HL-60 (cell line): Measurements from ENCODE around the gene EXOC6B.

Experiments
- DNase-seq, 2 experiments: peaks; one replicate each; pipeline ENCODE4 v3.0.0-alpha.2; 2010 to 2020; ENCODE audit warnings: low read depth in 1 of 2, low spot score in 1 of 2
- H3K27ac ChIP-seq: fragments of 250-450 bp; sonication (Bioruptor Pico); replicated peaks from 2 replicates; pipeline ENCODE4 v1.5.1; 2020; ENCODE audit warnings: mild to moderate bottlenecking, moderate library complexity
- H3K27me3 ChIP-seq: fragments of 250-450 bp; sonication (Bioruptor Pico); 2 replicates; pipeline ENCODE4 v1.5.1; 2021; ENCODE audit warnings: mild to moderate bottlenecking, moderate library complexity; ENCODE audit not compliant: insufficient read depth, poor library complexity, severe bottlenecking
- H3K4me3 ChIP-seq: replicated peaks from 2 replicates; pipeline ENCODE4 v1.5.1; 2011; ENCODE audit warnings: mild to moderate bottlenecking, control low read depth, low read length; ENCODE audit not compliant: insufficient read depth
- CTCF ChIP-seq: IDR thresholded peaks from one replicate; pipeline ENCODE4 v1.5.1; 2011; ENCODE audit warnings: low read length, control low read depth, inconsistent platforms; ENCODE audit not compliant: insufficient read depth
- GABPA ChIP-seq: IDR thresholded peaks from 2 replicates; pipeline ENCODE4 v1.6.1; 2012; ENCODE audit warnings: low read depth
- POLR2AphosphoS5 ChIP-seq: IDR thresholded peaks from 2 replicates; pipeline ENCODE4 v1.6.1; 2012; ENCODE audit warnings: low read depth
- REST ChIP-seq: IDR thresholded peaks from 2 replicates; pipeline ENCODE4 v1.6.1; 2012; ENCODE audit warnings: low read depth; ENCODE audit not compliant: insufficient replicate concordance
- SPI1 ChIP-seq: IDR thresholded peaks from 2 replicates; pipeline ENCODE4 v1.6.1; 2012; ENCODE audit warnings: low read depth, mild to moderate bottlenecking, borderline replicate concordance

The EXOC6B gene

GRCh38 chr2:72293620-72294019 is 532.2 kb downstream of the EXOC6B start:
- DNase-seq: no peak
- Histone ChIP-seq H3K27ac (no peak overlapping the region), H3K4me3 (no peak overlapping the region), H3K27me3 (no peaks in the 10 kb centered on the region)
- TF ChIP-seq REST: no peak
- no peak for TF ChIP-seq SPI1
- no peak for TF ChIP-seq CTCF
- no peak for TF ChIP-seq GABPA
- no peak for TF ChIP-seq POLR2AphosphoS5

GRCh38 chr2:72292433-72292832 is 533.4 kb downstream of the EXOC6B start:
- no peak for DNase-seq
- Histone ChIP-seq H3K27ac (no peak overlapping the region), H3K27me3 (no peaks in the 10 kb centered on the region), H3K4me3 (no peak overlapping the region)
- TF ChIP-seq SPI1 (no peak), REST (no peak), POLR2AphosphoS5 (no peak), CTCF (no peak), GABPA (no peak)

- no peak overlapping the region for H3K27ac ChIP-seq
- H3K27me3 ChIP-seq: no peaks in the 10 kb centered on the region
- DNase-seq: no peak
- no peak for TF ChIP-seq REST
- no peak overlapping the region for H3K4me3 ChIP-seq
Measured at GRCh38 chr2:72291059-72291458, 534.8 kb downstream of the EXOC6B start.

- TF ChIP-seq SPI1: no peak
- no peak for TF ChIP-seq REST
- no peak for TF ChIP-seq CTCF
- TF ChIP-seq POLR2AphosphoS5: no peak
- TF ChIP-seq GABPA: no peak
- no peaks in the 10 kb centered on the region for H3K27me3 ChIP-seq
- no peak overlapping the region for H3K27ac ChIP-seq
- no peak for DNase-seq
- no peak overlapping the region for H3K4me3 ChIP-seq
Measured at GRCh38 chr2:72289736-72290135, 536.1 kb downstream of the EXOC6B start.
